GM18526 (cell line): ENCODE measurements around the gene NCAN.

Experiments
- POLR2A ChIP-seq: IDR thresholded peaks from 3 replicates; pipeline ENCODE4 v1.6.1; 2011; ENCODE audit not compliant: insufficient read length; ENCODE audit errors: extremely low read depth

NCAN gene

GRCh38 chr19:19209372-19209771 is 2.4 kb upstream of the NCAN start:
- TF ChIP-seq POLR2A, result no peak

GRCh38 chr19:19212916-19213315 is 1.2 kb downstream of the NCAN start:
- TF ChIP-seq POLR2A, result no peak

- TF ChIP-seq POLR2A, result no peak
Observed at GRCh38 chr19:19213426-19214158, 1.8 kb downstream of the NCAN start.

GRCh38 chr19:19214159-19214490 is 2.4 kb downstream of the NCAN start:
- TF ChIP-seq POLR2A, result no peak

GRCh38 chr19:19214892-19215291 is 3.1 kb downstream of the NCAN start:
- no peak for TF ChIP-seq POLR2A

GRCh38 chr19:19215792-19216191 is 4.0 kb downstream of the NCAN start:
- no peak for TF ChIP-seq POLR2A

- no peak for TF ChIP-seq POLR2A
Observed at GRCh38 chr19:19217099-19217498, 5.3 kb downstream of the NCAN start.

- no peak for TF ChIP-seq POLR2A
Observed at GRCh38 chr19:19218911-19219310, 7.2 kb downstream of the NCAN start.

- no peak for TF ChIP-seq POLR2A
Observed at GRCh38 chr19:19223060-19223459, 11.3 kb downstream of the NCAN start.

- TF ChIP-seq POLR2A, result no peak
Observed at GRCh38 chr19:19223636-19224035, 11.9 kb downstream of the NCAN start.

GRCh38 chr19:19224150-19224851 is 12.5 kb downstream of the NCAN start:
- no peak for TF ChIP-seq POLR2A

GRCh38 chr19:19224852-19225494 is 13.2 kb downstream of the NCAN start:
- no peak for TF ChIP-seq POLR2A

GRCh38 chr19:19226204-19226603 is 14.4 kb downstream of the NCAN start:
- TF ChIP-seq POLR2A, result no peak

- TF ChIP-seq POLR2A, result no peak
Observed at GRCh38 chr19:19226663-19227062, 14.9 kb downstream of the NCAN start.

- TF ChIP-seq POLR2A, result no peak
Observed at GRCh38 chr19:19227217-19227616, 15.5 kb downstream of the NCAN start.

- TF ChIP-seq POLR2A, result no peak
Observed at GRCh38 chr19:19229701-19230100, 17.9 kb downstream of the NCAN start.
